ENCODE data around the gene ETV1.

- TF ChIP-seq POLR2AphosphoS5 (IDR thresholded peaks at IDR 0.05) (no peak), POLR2A (IDR thresholded peaks at IDR 0.05) (no peak)
These were observed 985 bp upstream of the ETV1 start for GRCh38 chr7:13990319-13990983.
